BE2C (cell line): ENCODE measurements around the gene APLF.

Source experiments
- DNase-seq: peaks from one replicate; pipeline ENCODE4 v3.0.0-alpha.2; 2020
- H3K27me3 ChIP-seq: fragments of 250-450 bp; sonication (Bioruptor Pico); 2 replicates; pipeline ENCODE4 v1.5.1; 2020; ENCODE audit warnings: mild to moderate bottlenecking
- H3K36me3 ChIP-seq: fragments of 250-450 bp; sonication (Bioruptor Pico); 2 replicates; pipeline ENCODE4 v1.5.1; 2020; ENCODE audit warnings: mild to moderate bottlenecking
- H3K4me1 ChIP-seq: fragments of 250-450 bp; sonication (Bioruptor Pico); 2 replicates; pipeline ENCODE4 v1.5.1; 2020
- H3K4me3 ChIP-seq: 2 replicates; pipeline ENCODE4 v1.5.1; 2011; ENCODE audit warnings: low read depth, low read length
- H3K9me3 ChIP-seq: fragments of 250-450 bp; sonication (Bioruptor Pico); 2 replicates; pipeline ENCODE4 v1.5.1; 2020
- CTCF ChIP-seq: IDR thresholded peaks from 2 replicates; pipeline ENCODE4 v1.5.1; 2012; ENCODE audit warnings: mild to moderate bottlenecking, low read depth, low read length

The APLF gene

GRCh38 chr2:68447118-68447517 lies 20.3 kb upstream of the APLF start:
- Histone ChIP-seq H3K9me3 (no peaks in the 10 kb centered on the region), H3K36me3 (no peaks in the 10 kb centered on the region), H3K4me1 (no peaks in the 10 kb centered on the region), H3K4me3 (no peak overlapping the region), H3K27me3 (no peaks in the 10 kb centered on the region)
- no peak for DNase-seq
- no peak for TF ChIP-seq CTCF

GRCh38 chr2:68448671-68449653 lies 18.4 kb upstream of the APLF start:
- TF ChIP-seq CTCF = no peak
- no peaks in the 10 kb centered on the region for H3K36me3 ChIP-seq
- no peak for DNase-seq
- no peaks in the 10 kb centered on the region for H3K27me3 ChIP-seq
- no peaks in the 10 kb centered on the region for H3K4me1 ChIP-seq
- H3K4me3 ChIP-seq = no peak overlapping the region
- no peaks in the 10 kb centered on the region for H3K9me3 ChIP-seq

- no peaks in the 10 kb centered on the region for H3K36me3 ChIP-seq
- no peaks in the 10 kb centered on the region for H3K9me3 ChIP-seq
- no peak overlapping the region for H3K4me3 ChIP-seq
- no peaks in the 10 kb centered on the region for H3K4me1 ChIP-seq
- no peak for TF ChIP-seq CTCF
- no peaks in the 10 kb centered on the region for H3K27me3 ChIP-seq
- no peak for DNase-seq
Measured at GRCh38 chr2:68452158-68452900, 15.1 kb upstream of the APLF start.

- no peak for DNase-seq
- no peaks in the 10 kb centered on the region for H3K36me3 ChIP-seq
- H3K4me1 ChIP-seq = no peaks in the 10 kb centered on the region
- no peak overlapping the region for H3K4me3 ChIP-seq
- no peaks in the 10 kb centered on the region for H3K9me3 ChIP-seq
- no peak for TF ChIP-seq CTCF
- H3K27me3 ChIP-seq = no peaks in the 10 kb centered on the region
Measured at GRCh38 chr2:68453761-68454360, 13.5 kb upstream of the APLF start.

- H3K36me3 ChIP-seq = no peaks in the 10 kb centered on the region
- H3K27me3 ChIP-seq = no peaks in the 10 kb centered on the region
- H3K4me1 ChIP-seq = no peaks in the 10 kb centered on the region
- H3K9me3 ChIP-seq = no peaks in the 10 kb centered on the region
- no peak for TF ChIP-seq CTCF
- DNase-seq = no peak
- H3K4me3 ChIP-seq = no peak overlapping the region
Measured at GRCh38 chr2:68454719-68455118, 12.7 kb upstream of the APLF start.
